ENCODE measurements around the gene MINDY1. TPM values are rescaled to one million over a fixed set of nuclear protein-coding genes. Genes with fewer than 3 reads are reported as not detected.

MINDY1 gene
- total RNA-seq, 3 donors from 2014 or later: 26.2 to 33.5 (median 26.5) TPM

GRCh38 chr1:151013518-151013917, 6.8 kb upstream of the MINDY1 start:
- TF ChIP-seq POLR2A (IDR thresholded peaks at IDR 0.05): no peak
- TF ChIP-seq POLR2AphosphoS5 (IDR thresholded peaks at IDR 0.05): no peak
- no peak for TF ChIP-seq CTCF (IDR thresholded peaks at IDR 0.05)
- DNase-seq (ENCODE audit: low spot score in 2 of 2): no peak
- H3K4me3 ChIP-seq: no peak overlapping the region
- no peaks in the 10 kb centered on the region for H3K9me3 ChIP-seq
- H3K4me1 ChIP-seq: peaks cover 0 to 6% of the 10 kb centered on the region in 2 donors
- no peaks in the 10 kb centered on the region for H3K27me3 ChIP-seq
- intact Hi-C loops (cut with DNase I; ENCODE audit: low total_unique reads): no loop called here
- H3K27ac ChIP-seq: no peak overlapping the region
- H3K36me3 ChIP-seq: no peaks in the 10 kb centered on the region

GRCh38 chr1:151012684-151013471, 6.2 kb upstream of the MINDY1 start:
- H3K27me3 ChIP-seq: no peaks in the 10 kb centered on the region
- no peak for TF ChIP-seq CTCF (IDR thresholded peaks at IDR 0.05)
- no peak for TF ChIP-seq POLR2AphosphoS5 (IDR thresholded peaks at IDR 0.05)
- TF ChIP-seq POLR2A (IDR thresholded peaks at IDR 0.05): no peak
- H3K36me3 ChIP-seq: no peaks in the 10 kb centered on the region
- H3K4me3 ChIP-seq: no peak overlapping the region
- intact Hi-C loops (cut with DNase I; ENCODE audit: low total_unique reads): no loop called here
- H3K9me3 ChIP-seq: no peaks in the 10 kb centered on the region
- no peak for DNase-seq (ENCODE audit: low spot score in 2 of 2)
- H3K27ac ChIP-seq: no peak overlapping the region
- peaks cover 0 to 8% of the 10 kb centered on the region in 2 donors for H3K4me1 ChIP-seq

DNA sequence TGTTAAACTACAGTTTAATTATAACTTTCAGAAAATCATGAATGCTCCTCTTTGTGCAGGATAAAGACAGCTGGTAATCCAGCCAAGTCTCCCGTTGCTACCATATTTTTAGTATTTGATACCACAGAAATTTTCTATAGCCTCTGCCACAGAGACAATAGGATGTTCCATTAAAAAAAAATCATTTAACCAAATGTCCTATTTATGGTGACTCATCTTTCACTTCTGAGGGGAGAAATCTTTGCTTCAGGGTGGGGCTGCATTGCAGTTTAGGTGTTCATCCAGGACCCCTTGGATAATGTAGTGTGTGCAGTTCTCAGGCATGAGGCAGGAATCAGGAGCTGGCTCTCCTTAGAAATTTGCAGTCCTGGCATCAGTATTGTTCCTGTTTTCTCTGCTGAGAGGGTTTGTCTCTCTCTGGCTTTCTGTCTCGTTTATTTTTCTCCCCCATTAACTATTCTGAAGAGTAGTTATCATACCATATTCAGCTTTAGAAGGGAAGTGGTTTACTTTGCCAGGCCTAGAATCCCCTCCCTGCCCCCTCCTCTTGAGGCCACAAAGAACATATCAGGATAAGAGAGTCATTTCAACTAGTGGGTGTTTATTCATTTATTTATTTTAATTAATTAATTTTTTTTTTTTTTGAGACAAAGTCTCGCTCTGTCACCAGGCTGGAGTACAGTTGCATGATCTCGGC, 4.6 kb upstream of the MINDY1 start:
- intact Hi-C loops (cut with DNase I; ENCODE audit: low total_unique reads): no loop called here
- peaks cover 0 to 18% of the 10 kb centered on the region in 2 donors for H3K4me1 ChIP-seq
- no peaks in the 10 kb centered on the region for H3K27me3 ChIP-seq
- TF ChIP-seq POLR2AphosphoS5 (IDR thresholded peaks at IDR 0.05) (no peak), CTCF (IDR thresholded peaks at IDR 0.05) (no peak)
- no peak overlapping the region for H3K27ac ChIP-seq
- H3K4me3 ChIP-seq: no peak overlapping the region
- no peaks in the 10 kb centered on the region for H3K9me3 ChIP-seq
- no peaks in the 10 kb centered on the region for H3K36me3 ChIP-seq
- no peak for DNase-seq (ENCODE audit: low spot score in 2 of 2)

DNA sequence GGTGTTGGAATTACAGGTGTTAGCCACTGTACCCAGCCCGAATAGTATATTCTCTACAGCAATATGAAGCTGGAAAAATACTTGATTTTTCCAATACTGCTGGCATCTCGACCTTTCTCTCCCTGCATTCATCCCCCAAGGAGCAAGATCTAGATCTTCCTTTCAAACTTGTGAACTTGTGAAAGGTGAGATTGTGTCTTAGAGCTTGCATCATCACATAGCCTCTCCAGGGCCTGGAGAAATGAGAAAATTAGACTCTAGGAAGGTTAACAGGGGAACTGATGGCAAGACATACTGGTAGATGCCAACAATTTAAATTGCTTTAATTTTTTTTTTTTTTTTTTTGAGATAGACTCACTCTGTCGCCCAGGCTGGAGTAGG, 3.6 kb upstream of the MINDY1 start:
- intact Hi-C loops (cut with DNase I; ENCODE audit: low total_unique reads): no loop called here
- no peak overlapping the region for H3K27ac ChIP-seq

More for the DNA sequence above, 3.6 kb upstream of the MINDY1 start:
- H3K27me3 ChIP-seq: no peaks in the 10 kb centered on the region
- DNase-seq (ENCODE audit: low spot score in 2 of 2): no peak
- peaks cover 0 to 18% of the 10 kb centered on the region in 2 donors for H3K4me1 ChIP-seq
- no peak overlapping the region for H3K4me3 ChIP-seq
- no peaks in the 10 kb centered on the region for H3K9me3 ChIP-seq
- no peak for TF ChIP-seq POLR2A (IDR thresholded peaks at IDR 0.05)
- TF ChIP-seq CTCF (IDR thresholded peaks at IDR 0.05): no peak
- no peak for TF ChIP-seq POLR2AphosphoS5 (IDR thresholded peaks at IDR 0.05)
- no peaks in the 10 kb centered on the region for H3K36me3 ChIP-seq

Measured in breast epithelium (tissue), 4 donors.